WERI-Rb-1 (cell line): ENCODE results near the gene FBXW8.

Experiments used
- DNase-seq: peaks from one replicate; pipeline ENCODE4 v3.0.0-alpha.2; 2020
- H3K27ac ChIP-seq: fragments of 250-450 bp; sonication (Bioruptor Pico); 2 replicates; pipeline ENCODE4 v1.5.1; 2020; ENCODE audit warnings: mild to moderate bottlenecking, moderate library complexity
- H3K27me3 ChIP-seq: fragments of 250-450 bp; sonication (Bioruptor Pico); 2 replicates; pipeline ENCODE4 v1.5.1; 2021; ENCODE audit warnings: mild to moderate bottlenecking, low read depth, moderate library complexity; ENCODE audit not compliant: insufficient read depth, severe bottlenecking
- H3K36me3 ChIP-seq: fragments of 250-450 bp; sonication (Bioruptor Pico); 2 replicates; pipeline ENCODE4 v1.5.1; 2020; ENCODE audit warnings: mild to moderate bottlenecking, moderate library complexity
- H3K4me3 ChIP-seq: 2 replicates; pipeline ENCODE4 v1.5.1; 2011; ENCODE audit warnings: low read depth, mild to moderate bottlenecking, control low read depth, low read length
- H3K9me3 ChIP-seq: fragments of 250-450 bp; sonication (Bioruptor Pico); 2 replicates; pipeline ENCODE4 v1.5.1; 2021; ENCODE audit warnings: mild to moderate bottlenecking, moderate library complexity; ENCODE audit not compliant: severe bottlenecking
- TF ChIP-seq, protein P1 (sequence below): IDR thresholded peaks from 2 replicates; pipeline ENCODE4 v1.5.1; 2011; ENCODE audit warnings: low read depth, mild to moderate bottlenecking, control low read depth, inconsistent platforms, low read length

The FBXW8 gene

GRCh38 chr12:116867523-116867922, 43.2 kb upstream of the FBXW8 start:
- Histone ChIP-seq H3K4me3 (no peak overlapping the region), H3K27ac (no peak overlapping the region), H3K36me3 (no peaks in the 10 kb centered on the region), H3K9me3 (no peaks in the 10 kb centered on the region), H3K27me3 (no peaks in the 10 kb centered on the region)
- TF ChIP-seq, protein P1, sequence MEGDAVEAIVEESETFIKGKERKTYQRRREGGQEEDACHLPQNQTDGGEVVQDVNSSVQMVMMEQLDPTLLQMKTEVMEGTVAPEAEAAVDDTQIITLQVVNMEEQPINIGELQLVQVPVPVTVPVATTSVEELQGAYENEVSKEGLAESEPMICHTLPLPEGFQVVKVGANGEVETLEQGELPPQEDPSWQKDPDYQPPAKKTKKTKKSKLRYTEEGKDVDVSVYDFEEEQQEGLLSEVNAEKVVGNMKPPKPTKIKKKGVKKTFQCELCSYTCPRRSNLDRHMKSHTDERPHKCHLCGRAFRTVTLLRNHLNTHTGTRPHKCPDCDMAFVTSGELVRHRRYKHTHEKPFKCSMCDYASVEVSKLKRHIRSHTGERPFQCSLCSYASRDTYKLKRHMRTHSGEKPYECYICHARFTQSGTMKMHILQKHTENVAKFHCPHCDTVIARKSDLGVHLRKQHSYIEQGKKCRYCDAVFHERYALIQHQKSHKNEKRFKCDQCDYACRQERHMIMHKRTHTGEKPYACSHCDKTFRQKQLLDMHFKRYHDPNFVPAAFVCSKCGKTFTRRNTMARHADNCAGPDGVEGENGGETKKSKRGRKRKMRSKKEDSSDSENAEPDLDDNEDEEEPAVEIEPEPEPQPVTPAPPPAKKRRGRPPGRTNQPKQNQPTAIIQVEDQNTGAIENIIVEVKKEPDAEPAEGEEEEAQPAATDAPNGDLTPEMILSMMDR, result no peak
- DNase-seq, result no peak

DNA sequence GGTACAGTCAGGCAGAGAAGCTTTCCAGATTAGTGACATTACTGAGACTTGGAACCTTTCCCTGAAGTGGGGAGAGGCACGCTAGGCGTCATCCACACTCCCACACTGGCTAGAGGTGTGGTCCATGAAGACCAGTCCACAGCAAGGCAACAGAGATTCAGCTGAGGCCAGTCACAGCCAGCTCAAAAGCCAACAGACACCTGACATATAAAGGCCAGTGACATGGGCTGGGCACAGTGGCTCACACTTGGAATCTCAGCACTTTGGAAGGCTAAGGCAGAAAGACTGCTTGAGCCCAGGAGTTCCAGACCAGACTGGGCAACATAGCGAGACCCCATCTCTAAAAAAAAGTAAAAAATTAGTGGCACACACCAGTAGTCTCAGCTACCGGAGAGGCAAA, 40.4 kb upstream of the FBXW8 start:
- Histone ChIP-seq H3K27ac (no peak overlapping the region), H3K27me3 (no peaks in the 10 kb centered on the region), H3K4me3 (no peak overlapping the region), H3K9me3 (no peaks in the 10 kb centered on the region), H3K36me3 (no peaks in the 10 kb centered on the region)
- no peak for DNase-seq
- TF ChIP-seq, protein P1, result no peak

DNA sequence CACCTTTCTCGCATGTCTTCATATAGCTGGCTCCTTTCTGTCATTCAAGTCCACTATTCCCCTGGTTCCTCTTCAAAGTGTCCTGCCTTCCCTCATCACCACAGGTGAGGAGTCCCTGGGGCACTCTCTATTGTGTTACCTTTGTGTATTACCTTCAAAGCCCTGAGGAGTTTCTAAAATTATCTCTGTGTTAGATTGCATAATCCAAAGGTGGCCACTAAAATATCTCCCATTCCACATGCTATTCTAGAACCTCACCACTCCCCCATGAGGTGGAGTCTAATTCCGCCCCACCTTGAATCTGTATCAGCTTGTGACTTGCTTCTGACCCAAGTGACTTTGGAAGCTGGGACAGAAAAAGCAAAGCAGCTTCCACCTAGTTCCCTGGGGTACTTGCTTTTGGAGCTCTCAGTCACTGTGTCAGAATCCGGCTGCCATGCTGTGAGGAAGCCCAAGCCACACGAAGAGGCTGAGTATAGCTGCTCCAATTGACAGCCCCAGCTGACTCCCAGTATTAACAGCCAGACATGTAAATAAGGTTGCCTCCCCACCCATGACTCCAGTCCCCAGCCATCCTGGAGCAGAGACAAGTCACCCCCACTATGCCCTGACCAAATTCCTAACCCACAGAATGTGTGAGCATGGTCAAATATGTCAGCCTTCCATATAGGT, 36.3 kb upstream of the FBXW8 start:
- Histone ChIP-seq H3K27ac (no peak overlapping the region), H3K27me3 (peaks cover 14% of the 10 kb centered on the region), H3K36me3 (no peaks in the 10 kb centered on the region), H3K4me3 (no peak overlapping the region), H3K9me3 (no peaks in the 10 kb centered on the region)
- DNase-seq, result no peak
- TF ChIP-seq, protein P1, result no peak

GRCh38 chr12:116876151-116876869, 34.4 kb upstream of the FBXW8 start:
- TF ChIP-seq, protein P1, result no peak
- no peak overlapping the region for H3K4me3 ChIP-seq
- no peak overlapping the region for H3K27ac ChIP-seq
- H3K36me3 ChIP-seq, result no peaks in the 10 kb centered on the region
- no peak for DNase-seq
- H3K27me3 ChIP-seq, result peaks cover 26% of the 10 kb centered on the region
- H3K9me3 ChIP-seq, result no peaks in the 10 kb centered on the region

GRCh38 chr12:116878567-116879508, 31.9 kb upstream of the FBXW8 start:
- Histone ChIP-seq H3K36me3 (no peaks in the 10 kb centered on the region), H3K9me3 (no peaks in the 10 kb centered on the region), H3K4me3 (peak overlapping the region; percentile 39), H3K27ac (no peak overlapping the region), H3K27me3 (peaks cover 40% of the 10 kb centered on the region)
- TF ChIP-seq, protein P1, result no peak
- no peak for DNase-seq
